ENCODE data around the gene ZC3HAV1L.
"Not testable (repeated sequence)": the region's sequence is repeated elsewhere in the genome, so short reads cannot be mapped to it uniquely, and the experiment has no call there.

Gene ZC3HAV1L

DNA sequence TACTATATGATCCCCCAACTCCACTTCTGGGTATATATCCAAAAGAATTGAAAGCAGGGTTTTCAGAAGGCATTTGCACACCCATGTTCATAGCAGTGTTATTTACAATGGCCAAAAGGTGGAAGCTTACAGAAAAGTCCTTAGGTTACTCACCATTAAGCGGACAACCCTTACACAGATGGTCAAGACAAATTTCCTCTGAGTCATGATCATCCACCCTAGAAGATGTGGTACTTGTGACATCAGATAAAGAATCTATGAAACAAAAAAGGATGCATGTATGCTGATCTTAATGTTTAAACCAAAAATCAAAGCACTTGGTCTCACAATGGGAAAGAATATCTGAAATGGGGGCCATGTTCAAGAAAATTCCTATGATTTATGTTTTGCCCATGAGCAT is 42.6 kb upstream of the ZC3HAV1L start:
- peak; percentile 45 for DNase-seq (ENCODE audit: low read depth)
- TF ChIP-seq, protein P1, sequence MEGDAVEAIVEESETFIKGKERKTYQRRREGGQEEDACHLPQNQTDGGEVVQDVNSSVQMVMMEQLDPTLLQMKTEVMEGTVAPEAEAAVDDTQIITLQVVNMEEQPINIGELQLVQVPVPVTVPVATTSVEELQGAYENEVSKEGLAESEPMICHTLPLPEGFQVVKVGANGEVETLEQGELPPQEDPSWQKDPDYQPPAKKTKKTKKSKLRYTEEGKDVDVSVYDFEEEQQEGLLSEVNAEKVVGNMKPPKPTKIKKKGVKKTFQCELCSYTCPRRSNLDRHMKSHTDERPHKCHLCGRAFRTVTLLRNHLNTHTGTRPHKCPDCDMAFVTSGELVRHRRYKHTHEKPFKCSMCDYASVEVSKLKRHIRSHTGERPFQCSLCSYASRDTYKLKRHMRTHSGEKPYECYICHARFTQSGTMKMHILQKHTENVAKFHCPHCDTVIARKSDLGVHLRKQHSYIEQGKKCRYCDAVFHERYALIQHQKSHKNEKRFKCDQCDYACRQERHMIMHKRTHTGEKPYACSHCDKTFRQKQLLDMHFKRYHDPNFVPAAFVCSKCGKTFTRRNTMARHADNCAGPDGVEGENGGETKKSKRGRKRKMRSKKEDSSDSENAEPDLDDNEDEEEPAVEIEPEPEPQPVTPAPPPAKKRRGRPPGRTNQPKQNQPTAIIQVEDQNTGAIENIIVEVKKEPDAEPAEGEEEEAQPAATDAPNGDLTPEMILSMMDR (conservative IDR thresholded peaks at IDR 0.05; ENCODE audit: low read depth, low read length) = no peak
- no peak overlapping the region for H3K4me3 ChIP-seq (ENCODE audit: low read depth, low read length)

DNA sequence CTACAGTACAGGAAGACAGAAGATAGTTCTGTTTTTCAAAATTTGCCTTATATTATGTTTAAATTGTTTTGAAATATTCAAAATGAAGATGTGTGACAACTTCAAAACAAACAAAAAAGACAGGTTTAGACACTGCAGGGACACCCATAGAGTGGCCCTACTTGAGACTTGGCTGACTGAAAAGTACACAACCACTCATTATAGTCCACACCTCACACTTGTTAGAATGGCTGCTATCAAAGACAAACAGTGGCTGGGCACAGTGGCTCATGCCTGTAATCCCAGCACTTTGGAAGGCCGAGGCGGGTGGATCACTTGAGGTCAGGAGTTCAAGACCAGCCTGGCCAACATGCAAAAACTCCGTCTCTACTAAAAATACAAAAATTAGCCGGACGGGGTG is 41.9 kb upstream of the ZC3HAV1L start:
- not testable (repeated sequence) for H3K4me3 ChIP-seq (ENCODE audit: low read depth, low read length); DNase-seq (ENCODE audit: low read depth)

DNA sequence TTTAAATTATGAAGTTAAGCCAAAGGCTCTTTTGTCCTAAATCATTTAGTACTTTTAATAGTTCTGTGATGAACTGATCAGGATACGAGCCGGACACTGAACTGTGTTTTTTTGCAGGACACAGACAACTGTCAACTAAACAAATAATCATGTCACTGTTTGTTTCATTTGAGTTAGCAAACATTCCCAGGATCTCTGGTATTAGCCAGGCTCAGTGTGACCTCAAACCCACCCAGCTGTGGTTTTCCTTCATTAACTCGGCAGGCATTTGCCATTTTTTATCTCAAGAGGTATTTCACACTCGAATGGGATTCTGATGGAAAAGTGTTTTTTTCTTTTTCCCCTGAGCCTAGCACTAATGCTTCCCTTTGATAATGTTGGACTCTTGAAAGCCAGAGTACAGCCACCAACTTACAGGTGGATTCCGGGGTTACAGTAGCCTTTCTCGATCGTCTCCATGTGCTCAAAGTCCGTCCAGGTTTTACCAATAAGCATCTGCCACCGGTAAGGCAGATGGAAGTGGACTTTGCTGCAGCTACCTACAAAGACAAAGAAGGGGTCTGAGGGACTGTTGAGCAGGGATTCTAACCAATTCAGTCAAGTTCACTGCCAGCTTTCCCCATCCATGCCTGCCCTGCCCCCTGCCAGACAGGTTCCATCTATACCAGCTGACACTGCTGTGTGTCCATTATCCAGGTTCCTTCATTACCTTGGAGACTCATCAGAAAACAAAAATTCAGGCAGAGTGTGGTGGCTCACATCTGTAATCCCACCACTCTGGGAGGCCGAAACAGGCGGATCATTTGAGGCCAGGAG is 40.2 kb upstream of the ZC3HAV1L start:
- DNase-seq (ENCODE audit: low read depth) = no peak
- H3K4me3 ChIP-seq (ENCODE audit: low read depth, low read length) = no peak overlapping the region
- TF ChIP-seq, protein P1 (conservative IDR thresholded peaks at IDR 0.05; ENCODE audit: low read depth, low read length) = no peak

DNA sequence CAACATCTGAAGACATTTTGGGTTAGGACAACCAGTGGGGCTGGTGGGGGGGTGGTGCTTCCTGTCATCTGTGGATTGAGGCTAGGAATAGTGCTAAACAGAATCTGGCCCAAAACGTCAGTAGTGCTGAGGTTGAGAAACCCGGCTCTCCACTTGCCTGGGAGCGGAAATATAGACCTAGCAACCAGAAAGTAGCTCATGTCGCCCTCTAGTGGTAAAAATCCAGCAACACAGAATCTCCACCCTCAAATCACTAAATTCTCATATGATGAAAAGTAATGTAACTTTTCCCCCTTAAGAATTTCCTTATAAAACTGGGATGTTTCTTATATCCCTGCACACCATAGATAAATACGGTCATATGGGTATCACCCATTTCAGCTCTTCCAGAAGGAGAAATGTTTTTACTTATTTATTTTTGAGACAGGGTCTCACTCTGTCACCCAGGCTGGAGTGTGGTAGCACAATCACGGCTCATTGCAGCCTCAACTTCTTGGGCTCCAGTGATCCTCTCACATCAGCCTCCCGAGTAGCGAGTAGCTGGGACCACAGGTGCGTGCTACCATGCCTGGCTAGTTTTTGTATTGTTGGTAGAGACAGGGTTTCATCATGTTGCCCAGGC is 39.3 kb upstream of the ZC3HAV1L start:
- TF ChIP-seq, protein P1 (conservative IDR thresholded peaks at IDR 0.05; ENCODE audit: low read depth, low read length) = peak; percentile 83
- no peak overlapping the region for H3K4me3 ChIP-seq (ENCODE audit: low read depth, low read length)
- DNase-seq (ENCODE audit: low read depth) = peak; percentile 91

DNA sequence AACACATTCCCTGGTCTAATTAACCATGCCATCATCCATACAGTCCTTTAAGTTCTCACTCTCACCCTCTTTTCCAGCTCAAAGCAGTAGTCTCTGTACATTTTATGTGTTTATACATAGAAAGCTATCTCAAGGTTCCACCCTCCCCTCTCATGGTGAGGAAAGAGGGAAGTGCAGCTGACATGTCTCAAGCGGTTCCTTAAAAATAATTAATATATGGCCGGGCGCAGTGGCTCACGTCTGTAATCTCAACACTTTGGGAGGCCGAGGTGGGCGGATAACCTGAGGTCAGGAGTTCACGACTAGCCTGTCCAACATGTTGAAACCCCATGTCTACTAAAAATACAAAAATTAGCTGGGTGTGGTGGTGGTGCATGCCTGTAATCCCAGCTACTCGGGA is 37.0 kb upstream of the ZC3HAV1L start:
- no peak for DNase-seq (ENCODE audit: low read depth)
- TF ChIP-seq, protein P1 (conservative IDR thresholded peaks at IDR 0.05; ENCODE audit: low read depth, low read length) = no peak
- H3K4me3 ChIP-seq (ENCODE audit: low read depth, low read length) = no peak overlapping the region

DNA sequence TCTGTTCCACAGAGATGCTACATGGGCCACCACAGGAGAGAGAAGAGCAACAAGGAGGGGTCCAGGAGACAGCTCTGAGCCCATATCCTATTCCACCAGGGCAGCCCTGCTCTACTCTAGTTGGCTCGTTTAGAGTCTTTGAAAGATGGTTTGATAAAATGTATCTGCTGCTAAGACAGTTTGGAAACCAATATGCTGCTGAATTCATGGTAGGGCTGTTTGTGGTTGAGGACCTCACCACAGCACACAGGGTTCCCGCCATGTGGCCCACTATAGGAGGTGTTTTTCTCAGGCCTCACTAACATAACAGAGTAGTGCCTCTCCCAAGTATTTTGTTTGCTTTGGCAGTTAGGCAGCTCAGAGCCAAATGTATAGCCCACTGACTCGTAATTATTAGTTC is 35.8 kb upstream of the ZC3HAV1L start:
- TF ChIP-seq, protein P1 (conservative IDR thresholded peaks at IDR 0.05; ENCODE audit: low read depth, low read length) = no peak
- H3K4me3 ChIP-seq (ENCODE audit: low read depth, low read length) = no peak overlapping the region
- DNase-seq (ENCODE audit: low read depth) = no peak

DNA sequence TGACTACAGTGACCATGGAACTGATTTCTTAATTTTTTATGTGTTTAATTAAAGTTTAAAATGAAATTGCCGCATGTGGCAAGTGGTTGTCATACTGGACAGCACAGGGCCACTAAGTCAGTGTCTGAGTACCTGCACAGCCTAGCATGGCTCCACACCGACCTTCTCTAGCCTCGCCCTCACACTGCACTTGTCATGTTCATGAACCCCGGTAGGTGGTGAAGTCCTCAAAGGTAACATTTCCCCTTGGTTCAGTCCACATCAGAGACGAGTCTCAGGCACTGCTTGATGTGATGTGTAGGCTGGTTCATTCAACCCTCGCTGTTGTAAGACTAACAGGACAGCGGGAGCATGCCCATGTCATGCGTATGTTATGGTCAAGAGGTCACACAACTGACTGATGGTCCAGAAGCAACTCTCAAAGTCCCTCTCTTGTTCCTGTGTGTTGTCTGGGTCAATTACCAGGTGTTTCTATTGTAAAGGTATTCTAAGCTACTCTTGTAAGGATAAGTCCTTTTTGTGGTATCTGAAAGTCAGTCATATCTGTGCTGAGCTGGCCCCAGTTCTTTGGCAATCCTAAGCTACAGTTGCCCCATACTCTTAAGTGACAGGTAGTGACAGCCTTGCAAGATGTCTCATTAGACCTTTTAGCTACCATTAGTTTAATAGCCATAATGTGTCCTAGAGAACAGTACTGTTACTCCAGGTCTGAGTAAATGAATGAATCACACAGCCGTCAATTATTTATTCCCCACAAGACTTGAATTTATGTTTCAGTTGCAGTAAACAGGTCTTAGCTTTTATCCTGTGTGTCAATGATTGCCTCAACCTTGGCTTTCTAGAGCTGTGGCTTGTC is 32.9 kb upstream of the ZC3HAV1L start:
- TF ChIP-seq, protein P1 (conservative IDR thresholded peaks at IDR 0.05; ENCODE audit: low read depth, low read length) = no peak
- no peak for DNase-seq (ENCODE audit: low read depth)

More for the DNA sequence above, 32.9 kb upstream of the ZC3HAV1L start:
- no peak overlapping the region for H3K4me3 ChIP-seq (ENCODE audit: low read depth, low read length)
